AG04449 (cell line): ENCODE results near the gene PEA15.

ENCODE experiments used
- CTCF ChIA-PET: fragments of 350-600 bp; formaldehyde crosslinking; extraction: SDS; loops from one replicate; lab custom pipeline; 2021; ENCODE audit warnings: antibody characterized with exemption; lab: Yijun Ruan, JAX
- POLR2A ChIA-PET: fragments of 400-600, 350-600 bp; formaldehyde crosslinking; extraction: SDS; loops from one replicate; lab custom pipeline; 2020; ENCODE audit warnings: antibody characterized with exemption, inconsistent platforms; lab: Yijun Ruan, JAX
- DNase-seq: peaks from one replicate; pipeline ENCODE4 v3.0.0-alpha.2; 2010; ENCODE audit warnings: low read depth, low spot score
- H3K4me3 ChIP-seq: 2 replicates; pipeline ENCODE4 v1.5.1; 2011; ENCODE audit warnings: low read depth, mild to moderate bottlenecking, control low read depth, low read length
- CTCF ChIP-seq: IDR thresholded peaks from one replicate; pipeline ENCODE4 v1.5.1; 2011; ENCODE audit warnings: mild to moderate bottlenecking, moderate library complexity, low read length, control low read depth, inconsistent platforms; ENCODE audit not compliant: insufficient read depth; ENCODE audit errors: missing control alignments

PEA15 gene

GRCh38 chr1:160171980-160172379, 33.2 kb upstream of the PEA15 start:
- H3K4me3 ChIP-seq, result no peak overlapping the region
- no peak for DNase-seq
- no peak for TF ChIP-seq CTCF
- ChIA-PET CTCF (interaction anchor here (0.7 to 5.8 kb wide), 5 partner anchors 10 to 87 kb away, joined by 3 to 47 read pairs (median 5); partner anchors contain the start of gene CASQ1), POLR2A (no interaction called here)

- ChIA-PET POLR2A (no interaction called here), CTCF (interaction anchor here (1.3 kb wide), 1 partner anchor 16 kb away, joined by 3 read pairs; no protein-coding TSS in a partner anchor)
- TF ChIP-seq CTCF, result no peak
- no peak for DNase-seq
- H3K4me3 ChIP-seq, result no peak overlapping the region
Measured at GRCh38 chr1:160177231-160177630, 28.0 kb upstream of the PEA15 start.

- CTCF ChIA-PET, result interaction anchor here (1.3 kb wide), 1 partner anchor 15 kb away, joined by 3 read pairs; no protein-coding TSS in a partner anchor
- TF ChIP-seq CTCF, result no peak
- DNase-seq, result no peak
- no peak overlapping the region for H3K4me3 ChIP-seq
- POLR2A ChIA-PET, result no interaction called here
Measured at GRCh38 chr1:160177667-160178066, 27.5 kb upstream of the PEA15 start.

- no peak for TF ChIP-seq CTCF
- no peak overlapping the region for H3K4me3 ChIP-seq
- CTCF ChIA-PET, result interaction anchor here (1.3 to 6.2 kb wide), 2 partner anchors 11 to 13 kb away, joined by 5 to 49 read pairs; no protein-coding TSS in a partner anchor
- POLR2A ChIA-PET, result no interaction called here
- DNase-seq, result no peak
Measured at GRCh38 chr1:160178731-160179130, 26.5 kb upstream of the PEA15 start.

- H3K4me3 ChIP-seq, result no peak overlapping the region
- POLR2A ChIA-PET, result no interaction called here
- no peak for DNase-seq
- CTCF ChIA-PET, result interaction anchor here (1.3 to 6.2 kb wide), 2 partner anchors 10 to 13 kb away, joined by 5 to 49 read pairs; no protein-coding TSS in a partner anchor
- no peak for TF ChIP-seq CTCF
Measured at GRCh38 chr1:160179336-160179735, 25.8 kb upstream of the PEA15 start.

- no peak overlapping the region for H3K4me3 ChIP-seq
- no peak for TF ChIP-seq CTCF
- ChIA-PET CTCF (interaction anchor here (1.0 to 8.5 kb wide), 5 partner anchors 9 to 83 kb away, joined by 3 to 214 read pairs (median 5); partner anchors contain the start of gene PEA15), POLR2A (no interaction called here)
- no peak for DNase-seq
Measured at GRCh38 chr1:160186246-160186645, 18.9 kb upstream of the PEA15 start.
